GM19035 (cell line): ENCODE measurements around the gene TMEM156.
"Not testable (repeated sequence)": the region's sequence is repeated elsewhere in the genome, so short reads cannot be mapped to it uniquely, and the experiment has no call there.

Experiments
- ATAC-seq: cut with Tn5 transposase; IDR thresholded peaks from one replicate; pipeline ENCODE4 v1.9.1; 2021; ENCODE audit not compliant: unreplicated experiment

The TMEM156 gene

DNA sequence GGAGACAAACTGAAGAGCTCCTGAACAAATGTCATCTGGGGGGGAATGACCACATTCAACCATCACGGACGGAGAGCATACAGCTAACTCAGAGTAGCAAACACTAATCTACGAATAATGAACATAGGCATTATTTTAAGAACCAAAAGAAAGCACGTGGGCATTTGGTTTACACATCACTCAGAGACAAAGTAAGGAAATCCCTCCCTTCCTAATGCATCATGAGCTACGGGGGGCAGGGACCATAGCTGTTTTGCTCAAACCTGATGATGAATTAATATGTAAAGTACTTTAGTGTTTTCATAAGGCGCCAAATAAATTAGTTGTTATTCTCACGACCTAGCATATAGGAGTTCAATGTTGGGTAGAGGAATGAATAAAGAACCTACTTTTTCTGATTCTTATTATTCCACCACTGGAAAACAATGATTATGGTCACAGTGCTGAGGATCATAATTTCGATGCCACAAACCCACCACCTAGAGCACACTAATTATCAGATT is 11.7 kb upstream of the TMEM156 start:
- ATAC-seq: no peak

DNA sequence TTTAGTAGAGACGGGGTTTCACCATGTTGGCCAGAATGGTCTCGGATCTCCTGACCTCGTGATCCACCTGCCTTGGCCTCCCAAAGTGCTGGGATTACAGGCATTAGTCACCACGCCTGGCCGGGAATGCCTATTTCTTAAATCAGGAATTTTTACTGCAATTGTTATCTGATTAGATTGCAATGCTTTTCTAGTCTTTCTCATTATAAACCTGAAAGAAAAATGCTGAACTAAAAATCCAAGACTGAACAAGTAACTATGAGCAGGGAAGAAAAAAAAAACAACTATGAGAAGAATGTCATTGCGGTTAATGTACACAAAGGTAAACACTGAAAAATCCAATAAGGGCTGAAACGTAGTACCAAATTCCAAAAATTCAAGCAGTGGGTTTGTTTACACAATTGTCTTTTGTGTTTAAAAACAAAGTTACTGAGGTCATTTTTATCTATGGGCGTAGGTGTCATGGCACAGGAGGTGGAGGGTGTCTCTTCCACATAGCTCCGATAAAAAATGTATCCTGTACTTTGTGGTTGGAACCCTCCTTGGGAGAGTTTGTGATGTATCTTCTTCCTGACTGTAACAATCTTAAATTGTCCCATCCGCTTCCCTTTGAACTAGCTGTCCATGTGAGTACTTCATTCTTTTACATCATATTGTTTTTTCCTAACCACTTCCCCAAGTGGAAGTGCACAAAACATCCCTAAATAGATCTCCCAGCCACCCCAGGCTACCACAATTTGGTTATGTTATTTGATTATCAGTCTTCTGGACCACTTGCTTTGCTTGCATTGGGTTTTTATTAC is 11.1 kb upstream of the TMEM156 start:
- ATAC-seq: no peak

DNA sequence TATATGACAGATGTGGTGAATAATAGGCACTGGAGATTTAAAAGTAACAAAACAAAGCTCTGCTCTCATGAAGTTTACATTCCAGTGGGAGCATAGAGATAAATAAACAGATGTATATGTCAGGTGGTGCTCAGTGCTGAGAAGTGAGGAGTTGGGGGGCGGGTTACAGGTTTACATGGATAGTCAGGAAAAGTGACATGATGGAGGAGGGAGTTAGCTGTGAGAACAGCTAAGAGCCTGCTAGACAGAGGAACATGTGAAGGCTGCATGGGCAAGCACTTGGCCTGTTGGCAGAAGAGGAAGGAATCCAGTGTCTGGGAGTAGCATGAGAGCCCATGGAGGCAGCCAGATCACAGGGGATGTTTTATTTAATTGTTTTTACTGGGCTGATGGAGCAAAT is 10.2 kb upstream of the TMEM156 start:
- ATAC-seq: no peak

DNA sequence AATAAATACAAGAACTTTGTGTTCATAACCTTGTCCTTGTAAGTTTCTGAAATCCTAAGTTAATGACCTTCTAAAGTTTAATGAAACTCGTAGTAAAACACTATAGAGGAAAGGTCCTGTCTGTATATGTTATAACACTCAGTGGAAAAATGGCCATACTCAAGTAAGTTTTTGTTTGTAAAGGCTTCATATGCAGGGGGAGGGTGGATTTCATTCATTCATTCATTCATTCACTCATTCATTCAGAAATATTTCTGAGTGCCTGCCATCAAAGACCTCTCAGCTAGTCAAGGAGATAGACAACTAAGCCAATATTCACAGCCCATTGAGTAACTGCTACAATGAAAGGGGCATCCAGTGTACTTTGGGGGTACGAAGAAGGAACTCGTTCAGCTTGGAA is 6.9 kb upstream of the TMEM156 start:
- ATAC-seq: no peak

DNA sequence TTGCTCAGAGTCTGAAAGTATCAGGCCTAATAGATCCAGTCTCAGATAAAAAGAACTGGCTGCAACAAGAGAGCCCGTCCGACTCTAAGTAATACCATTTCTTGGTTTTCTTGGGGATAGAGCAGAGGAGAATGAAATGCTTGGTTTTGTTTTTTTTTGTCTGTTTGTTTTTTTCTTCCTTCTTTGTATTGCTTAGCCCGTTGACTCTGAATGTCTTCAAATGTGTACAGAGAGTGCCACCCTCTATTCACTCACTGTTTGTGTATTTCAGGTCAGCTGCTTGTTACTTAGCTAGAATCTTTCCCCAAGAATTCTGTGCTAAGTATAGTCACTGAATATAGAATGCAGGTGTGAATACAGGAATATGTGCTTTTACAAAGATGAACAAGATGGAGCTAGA is 5.7 kb upstream of the TMEM156 start:
- ATAC-seq: no peak

DNA sequence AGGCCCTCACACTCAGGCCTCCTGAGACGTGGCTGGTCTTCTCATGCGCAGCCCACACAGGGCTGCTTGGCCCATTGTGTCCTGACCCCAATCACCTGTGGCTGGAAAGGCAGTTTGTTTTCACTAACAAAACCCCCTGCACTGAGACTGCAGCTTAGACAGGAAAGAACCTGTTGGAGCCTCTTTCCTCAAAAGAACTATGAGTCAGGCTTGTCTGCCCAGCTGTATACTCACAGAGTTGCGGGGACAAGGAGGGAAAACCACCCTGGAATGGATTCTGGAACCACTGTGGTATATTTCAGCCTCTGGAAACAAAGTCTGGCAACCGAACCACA is 5.2 kb upstream of the TMEM156 start:
- no peak for ATAC-seq

DNA sequence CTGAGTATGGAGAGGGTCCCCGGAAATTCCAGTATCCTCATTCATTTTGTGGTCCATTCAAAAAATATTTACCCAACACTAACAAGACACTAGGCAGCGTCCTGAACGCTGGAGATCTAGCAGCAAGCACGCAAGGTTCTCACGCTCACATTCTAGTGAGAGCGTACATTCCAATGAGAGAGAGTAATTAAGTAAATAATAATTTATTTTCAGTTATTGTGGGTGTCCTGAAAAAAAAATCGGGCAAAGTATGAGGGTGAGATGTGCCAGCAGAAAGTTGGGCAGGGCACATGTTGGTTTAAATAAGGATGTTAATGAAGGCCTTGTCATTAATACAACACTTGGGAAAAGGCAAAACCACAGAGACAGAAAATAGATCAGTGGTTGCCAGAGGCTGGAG is 4.0 kb upstream of the TMEM156 start:
- no peak for ATAC-seq

DNA sequence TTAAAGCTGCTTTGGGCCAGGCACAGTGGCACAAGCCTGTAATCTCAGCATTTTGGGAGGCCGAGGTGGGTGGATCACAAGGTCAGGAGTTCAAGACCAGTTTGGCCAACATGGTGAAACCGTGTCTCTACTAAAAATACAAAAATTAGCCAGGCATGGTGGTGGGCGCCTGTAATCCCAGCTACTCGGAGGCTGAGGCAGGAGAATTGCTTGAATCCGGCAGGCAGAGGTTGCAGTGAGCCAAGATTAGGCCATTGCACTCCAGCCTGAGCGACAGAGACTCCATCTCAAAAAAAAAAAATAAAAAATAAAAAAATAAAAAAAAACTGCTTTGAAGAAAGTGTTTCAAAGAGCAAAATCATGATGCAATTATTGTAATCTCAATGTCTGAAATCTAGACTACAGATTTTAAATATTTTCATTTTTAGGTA is 604 bp downstream of the TMEM156 start:
- not testable (repeated sequence) for ATAC-seq

DNA sequence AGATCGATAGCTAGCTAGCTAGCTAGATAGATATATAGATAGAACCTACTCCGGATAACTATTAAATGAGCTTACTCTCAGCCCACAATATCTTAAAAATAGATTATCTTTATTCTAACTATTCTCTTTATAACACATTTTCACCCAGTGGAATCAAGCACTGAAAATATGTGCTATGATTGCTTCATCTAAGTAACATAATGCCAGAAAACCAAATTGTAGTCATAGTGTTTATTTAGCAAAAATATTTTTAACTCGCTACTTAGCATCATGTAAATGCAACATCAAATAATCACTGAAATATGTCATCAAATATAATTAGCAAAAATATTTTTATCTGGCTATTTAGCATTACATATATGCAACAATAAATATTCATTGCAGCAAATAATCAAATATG is 1.5 kb downstream of the TMEM156 start:
- no peak for ATAC-seq

DNA sequence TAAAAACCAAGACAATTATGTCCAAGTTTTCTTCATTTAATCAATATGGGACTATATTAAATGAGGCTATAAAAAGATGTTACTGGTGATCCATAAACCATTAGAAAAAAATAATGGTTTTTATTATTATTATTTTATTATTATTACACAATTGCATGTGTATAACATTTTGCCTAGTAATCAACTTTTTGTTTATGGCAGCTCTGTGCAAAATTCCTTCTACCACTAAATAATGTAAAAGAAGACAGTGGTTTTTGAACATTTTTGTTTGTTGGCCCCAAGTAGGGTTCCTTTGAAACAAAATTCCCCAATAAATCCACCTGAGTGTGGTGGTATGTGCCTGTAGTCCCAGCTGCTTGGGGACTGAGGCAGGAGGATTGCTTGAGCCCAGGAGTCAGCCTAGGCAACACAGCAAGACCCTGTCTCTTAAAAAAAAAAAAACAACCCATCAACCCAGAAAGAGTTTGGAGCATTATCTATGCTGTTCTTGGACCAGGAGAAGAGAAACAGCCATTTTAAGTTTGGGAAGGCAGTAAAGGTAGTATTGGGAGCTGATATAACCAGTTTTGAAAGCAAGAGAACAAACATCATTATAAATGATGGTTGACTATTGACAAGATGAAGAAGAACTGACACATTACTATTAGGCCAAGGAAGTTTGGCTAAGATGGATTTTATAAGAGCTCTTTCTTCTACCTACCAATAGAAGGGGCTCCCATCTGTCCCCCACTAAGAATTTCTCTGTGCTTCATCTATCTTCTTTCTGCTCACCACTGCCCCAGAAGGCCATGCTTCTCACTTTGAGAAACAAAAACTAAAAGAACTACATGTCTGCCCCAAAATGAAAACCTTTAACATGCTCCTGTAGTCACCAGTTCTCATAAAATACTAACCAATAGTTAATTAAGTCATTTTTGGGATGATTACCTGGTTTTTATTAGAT is 2.2 kb downstream of the TMEM156 start:
- ATAC-seq: no peak

DNA sequence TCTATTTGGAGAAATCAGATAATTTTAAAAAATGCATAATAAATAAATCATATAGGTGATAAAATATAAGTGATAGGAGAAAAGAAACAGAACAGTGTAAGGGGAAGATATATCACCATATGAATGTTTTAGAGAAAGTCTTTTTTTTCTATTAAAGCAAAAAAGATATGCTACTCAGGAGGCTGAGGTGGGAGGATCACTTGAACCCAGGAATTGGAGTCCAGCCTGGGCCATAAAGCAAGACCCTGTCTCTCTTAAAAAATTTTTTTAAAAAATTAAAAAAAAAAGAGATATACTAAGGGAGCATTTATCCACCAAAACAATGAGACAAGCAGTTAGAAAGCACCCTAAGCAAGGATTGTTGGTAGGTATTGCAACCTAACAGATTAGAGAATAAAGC is 6.1 kb downstream of the TMEM156 start:
- ATAC-seq: no peak

DNA sequence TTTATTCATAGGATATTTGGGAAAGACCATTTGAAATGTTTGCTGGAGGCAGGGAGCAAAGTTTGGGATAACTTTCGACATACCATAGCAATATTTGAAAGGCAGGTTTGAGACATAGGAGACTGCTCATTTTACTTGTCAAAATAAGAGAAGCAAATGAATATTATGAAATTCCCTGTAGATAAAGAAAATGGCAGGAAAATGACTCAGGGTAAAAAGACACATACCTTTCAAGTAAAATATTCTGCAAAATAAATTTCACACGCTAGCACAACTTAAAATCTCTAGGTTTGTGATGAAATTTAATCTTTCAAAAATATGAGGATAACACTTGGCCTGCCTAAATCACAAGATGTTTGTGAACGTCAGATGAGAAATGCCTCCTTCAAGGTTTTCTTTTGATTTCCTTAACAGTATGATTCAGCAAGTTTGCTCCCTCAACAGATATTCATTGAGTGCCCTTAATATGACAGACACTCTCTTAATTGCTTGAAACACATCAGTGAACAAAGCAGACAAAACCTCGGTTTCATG is 6.6 kb downstream of the TMEM156 start:
- no peak for ATAC-seq

DNA sequence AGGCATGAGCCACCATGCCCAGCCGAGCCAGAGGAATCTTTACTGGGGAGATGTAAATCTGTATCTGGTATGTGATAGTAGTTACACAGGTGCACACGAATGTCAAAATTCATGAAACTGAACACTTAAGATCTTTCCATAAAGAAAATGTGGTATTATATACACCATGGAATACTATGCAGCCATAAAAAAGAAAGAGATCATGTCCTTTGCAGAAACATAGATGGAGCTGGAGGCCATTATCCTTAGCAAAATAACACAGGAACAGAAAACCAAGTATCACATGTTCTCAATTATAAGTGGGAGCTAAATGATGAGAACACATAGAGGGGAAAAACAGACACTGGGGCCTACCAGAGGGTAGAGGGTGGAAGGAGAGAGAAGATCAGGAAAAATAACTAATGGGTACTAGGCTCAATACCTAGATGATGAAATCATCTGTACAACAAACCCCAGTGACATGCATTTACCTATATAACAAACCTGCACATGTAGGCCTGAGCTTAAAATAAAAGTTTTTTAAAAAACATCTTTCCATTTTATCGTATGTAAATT is 7.8 kb downstream of the TMEM156 start:
- ATAC-seq: no peak

DNA sequence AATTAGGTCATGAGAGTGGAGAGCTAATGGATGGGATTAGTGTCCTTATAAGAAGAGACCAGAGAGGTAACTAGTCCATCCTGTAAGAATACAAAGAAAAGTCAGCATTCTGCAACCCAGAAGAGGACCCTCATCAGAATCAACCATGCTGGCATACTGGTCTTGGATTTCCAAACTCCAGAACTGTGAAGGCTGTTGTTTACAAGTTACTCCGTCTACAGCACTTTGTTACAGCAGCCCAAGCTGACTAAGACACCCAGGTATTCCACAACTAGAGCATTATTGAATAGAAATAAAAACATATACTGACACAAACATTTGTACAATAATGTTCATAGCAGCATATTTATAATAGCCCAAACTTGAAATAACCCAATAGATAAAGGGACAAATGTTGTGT is 9.2 kb downstream of the TMEM156 start:
- no peak for ATAC-seq

DNA sequence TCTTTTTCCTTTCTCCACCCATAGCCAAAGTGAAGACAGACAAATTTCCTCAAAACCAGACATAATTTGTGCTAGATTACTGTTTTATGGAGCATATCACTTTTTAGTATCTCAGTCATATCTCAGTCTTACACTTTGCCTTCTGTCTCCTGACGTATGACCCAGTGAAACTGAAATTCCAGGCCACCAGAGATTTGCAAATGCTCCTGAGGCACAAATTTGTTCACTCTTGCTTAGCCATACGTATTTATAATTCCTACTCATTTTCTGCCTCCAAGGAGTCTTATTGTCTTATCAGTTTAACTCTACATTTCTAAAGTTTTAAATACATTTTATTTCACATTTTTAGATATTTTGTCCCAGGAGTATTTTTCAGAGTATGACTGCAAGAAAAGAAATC is 10.0 kb downstream of the TMEM156 start:
- ATAC-seq: no peak

DNA sequence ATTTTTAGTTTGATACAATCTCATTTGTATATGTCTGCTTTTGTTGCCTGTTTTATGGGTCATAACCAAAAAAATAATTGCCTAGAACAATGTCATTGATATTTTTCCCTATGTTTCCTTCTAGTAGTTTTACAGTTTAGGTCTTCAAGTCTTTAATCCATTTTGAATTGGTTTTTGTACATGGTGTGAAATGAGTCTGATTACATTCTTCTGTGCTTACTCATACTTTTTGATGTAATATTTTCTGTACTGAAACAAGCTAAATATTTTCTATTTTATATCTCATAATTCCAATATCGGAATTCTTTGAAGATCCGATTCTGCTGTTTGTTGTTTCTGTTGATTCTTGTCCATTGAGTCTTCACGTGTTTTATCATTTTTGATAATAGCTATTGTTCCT is 10.6 kb downstream of the TMEM156 start:
- no peak for ATAC-seq

DNA sequence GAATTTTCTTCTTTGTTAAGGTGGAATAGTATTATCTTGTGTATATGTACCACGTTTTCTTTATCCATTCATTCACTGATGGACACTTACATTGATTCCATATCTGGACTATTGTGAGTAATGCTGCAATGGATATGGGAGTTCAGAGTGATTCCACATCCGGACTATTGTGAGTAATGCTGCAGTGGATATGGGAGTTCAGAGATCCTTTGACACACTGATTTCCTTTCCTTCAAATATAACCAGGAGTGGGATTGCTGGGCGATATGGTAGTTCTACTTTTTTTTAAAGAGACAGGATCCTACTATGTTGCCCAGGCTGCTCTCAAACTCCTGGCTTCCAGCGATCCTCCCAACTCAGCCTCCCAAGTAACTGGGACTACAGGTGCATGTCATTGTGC is 12.1 kb downstream of the TMEM156 start:
- ATAC-seq: no peak

DNA sequence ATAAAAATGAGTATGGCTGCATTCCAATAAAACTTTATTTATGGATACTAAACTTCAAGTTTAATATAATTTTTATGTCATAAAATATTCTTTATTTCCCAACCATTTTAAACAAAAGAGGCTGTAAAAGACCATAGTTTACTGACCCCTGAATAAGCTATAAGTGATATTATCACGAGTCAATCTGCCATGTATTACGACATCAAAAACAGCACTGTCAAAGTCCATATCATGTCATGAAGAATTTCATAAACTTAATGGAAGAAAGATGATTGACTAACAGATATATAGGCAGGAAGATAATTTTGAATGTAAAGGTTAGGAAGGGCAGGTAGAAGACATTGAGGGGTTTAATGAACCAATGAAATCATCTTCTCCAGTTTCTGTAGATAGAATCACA is 18.2 kb downstream of the TMEM156 start:
- no peak for ATAC-seq

DNA sequence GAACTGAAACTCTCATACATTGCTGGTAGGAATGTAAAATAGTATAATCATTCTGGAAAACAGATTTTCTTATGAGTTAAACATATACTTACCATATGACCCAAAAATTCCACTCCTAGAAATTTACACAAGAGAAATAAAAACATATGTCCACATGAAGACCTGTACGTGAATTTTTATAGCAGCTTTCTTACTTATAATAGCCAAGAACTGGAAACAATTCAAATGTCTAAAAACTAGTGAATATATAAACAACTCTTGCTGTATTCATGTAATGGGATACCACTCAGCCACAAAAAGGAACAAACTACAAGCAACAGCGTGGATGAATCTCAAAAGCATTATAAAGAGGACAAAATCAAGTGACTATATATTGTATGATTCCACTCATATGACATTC is 27.5 kb downstream of the TMEM156 start:
- no peak for ATAC-seq

DNA sequence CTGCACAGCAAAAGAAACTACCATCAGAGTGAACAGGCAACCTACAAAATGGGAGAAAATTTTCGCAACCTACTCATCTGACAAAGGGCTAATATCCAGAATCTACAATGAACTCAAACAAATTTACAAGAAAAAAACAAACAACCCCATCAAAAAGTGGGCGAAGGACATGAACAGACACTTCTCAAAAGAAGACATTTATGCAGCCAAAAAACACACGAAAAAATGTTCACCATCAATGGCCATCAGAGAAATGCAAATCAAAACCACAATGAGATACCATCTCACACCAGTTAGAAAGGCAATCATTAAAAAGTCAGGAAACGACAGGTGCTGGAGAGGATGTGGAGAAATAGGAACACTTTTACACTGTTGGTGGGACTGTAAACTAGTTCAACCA is 30.2 kb downstream of the TMEM156 start:
- ATAC-seq: not testable (repeated sequence)

DNA sequence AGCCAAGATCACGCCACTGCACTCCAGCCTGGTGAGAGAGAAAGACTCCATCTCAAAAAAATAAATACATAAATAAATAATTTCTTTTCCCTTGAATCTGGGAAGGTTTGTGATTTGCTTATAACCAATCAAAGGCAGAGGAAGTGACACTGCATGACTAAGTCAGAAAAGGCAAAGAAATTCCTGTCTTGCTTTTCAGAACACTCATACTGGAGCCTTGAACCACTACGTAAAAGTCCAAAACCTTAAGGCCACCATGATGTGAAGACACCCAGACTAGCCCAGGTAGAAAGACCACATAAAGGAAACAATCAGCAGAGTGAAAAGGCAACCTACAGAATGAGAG is 36.6 kb downstream of the TMEM156 start:
- ATAC-seq: no peak

DNA sequence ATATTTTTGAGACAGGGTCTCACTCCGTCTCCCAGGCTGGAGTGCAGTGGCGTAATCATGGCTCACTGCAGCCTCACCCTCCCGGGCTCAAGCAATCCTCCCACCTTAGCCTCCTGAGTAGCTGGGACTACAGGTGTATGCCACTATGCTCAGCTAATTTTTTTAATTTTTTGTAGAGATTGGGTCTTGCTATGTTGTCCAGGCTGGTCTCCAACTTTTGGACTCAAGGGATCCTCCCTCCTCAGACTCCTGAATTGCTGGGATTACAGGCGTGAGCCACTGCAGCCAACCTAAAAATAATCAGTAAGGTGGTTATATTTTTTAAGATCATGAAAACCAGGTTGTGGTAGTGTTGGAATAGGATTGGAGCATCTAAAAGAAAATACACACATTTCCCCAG is 38.1 kb downstream of the TMEM156 start:
- ATAC-seq: no peak
